Measurements from ENCODE around the gene GRSF1.

DNA sequence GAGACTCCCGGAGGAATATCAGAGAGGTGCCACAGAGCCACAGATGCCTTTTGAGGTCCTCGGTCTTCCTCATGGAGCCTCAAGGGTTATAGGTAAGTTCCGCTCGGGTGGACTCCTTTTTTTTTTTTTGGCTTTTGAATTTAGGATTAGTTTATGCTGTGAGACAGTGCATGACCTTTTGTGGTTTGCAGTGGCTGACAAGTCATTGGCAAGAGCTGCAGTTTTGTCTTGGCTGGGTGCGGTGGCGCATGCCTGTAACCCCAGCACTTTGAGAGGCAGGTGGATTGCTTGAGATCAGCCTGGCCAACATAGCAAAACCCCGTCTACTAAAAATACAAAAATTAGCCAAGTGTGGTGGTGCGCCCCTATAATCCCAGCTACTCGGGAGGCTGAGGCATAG lies 4.5 kb upstream of the GRSF1 start:
- TF ChIP-seq CTCF (IDR thresholded peaks at IDR 0.05) (no peak), EZH2 (IDR thresholded peaks at IDR 0.05; ENCODE audit: borderline replicate concordance, insufficient read depth, low read depth, low read length, poor library complexity, severe bottlenecking) (no peak)

All from B cell (primary cell).